ENCODE data around the gene MECR. TPM values are rescaled to one million over a fixed set of nuclear protein-coding genes. Genes with fewer than 3 reads are reported as not detected.

MECR gene
- polyA plus RNA-seq, 1 of the 3 experiments (the other 2 are of a cell fraction): 38.3 TPM

DNA sequence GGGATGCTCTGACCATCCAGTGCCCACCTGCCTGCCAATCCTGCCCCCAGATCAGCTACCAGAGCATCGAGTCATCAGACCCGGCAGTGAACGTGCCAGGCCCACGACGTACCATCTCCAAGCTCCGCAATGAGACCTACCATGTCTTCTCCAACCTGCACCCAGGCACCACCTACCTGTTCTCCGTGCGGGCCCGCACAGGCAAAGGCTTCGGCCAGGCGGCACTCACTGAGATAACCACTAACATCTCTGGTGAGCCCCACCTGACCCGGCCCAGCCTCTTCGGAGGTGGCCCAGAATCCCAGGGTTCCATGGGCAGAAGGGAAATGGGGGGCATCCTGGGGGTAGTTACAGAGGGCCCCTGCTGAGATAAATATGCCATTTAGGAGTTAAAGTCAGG is 48.7 kb upstream of the MECR start (continued):
- TF ChIP-seq REST (IDR thresholded peaks at IDR 0.05; ENCODE audit: low read depth, low read length) (no peak), POLR2AphosphoS5 (IDR thresholded peaks at IDR 0.05; ENCODE audit: low read depth, low read length) (no peak)

DNA sequence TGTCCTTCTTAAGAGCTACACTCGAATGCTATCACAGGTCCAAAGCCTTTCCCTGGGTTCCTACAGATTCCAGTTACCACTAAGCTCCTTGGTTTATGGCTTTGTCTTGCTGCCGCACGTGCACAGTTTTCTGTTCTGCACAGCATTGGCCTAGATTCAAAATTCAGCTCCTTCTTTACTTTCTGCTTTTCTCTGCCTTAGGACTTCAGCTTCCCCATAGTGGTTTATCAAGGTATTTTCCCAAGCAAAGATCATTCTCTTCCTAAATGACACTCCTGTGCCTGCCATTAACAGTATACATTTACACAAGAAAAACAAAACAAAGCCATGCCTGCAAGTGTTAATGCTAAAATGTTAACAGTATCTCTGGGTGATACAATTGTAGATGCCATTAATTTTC is 47.4 kb upstream of the MECR start:
- H3K4me1 ChIP-seq (ENCODE audit: control insufficient read depth in 1 of 2, insufficient read depth in 2 of 2, low read depth in 1 of 2, low read length in 1 of 2): peaks cover 0 to 8% of the 10 kb centered on the region in 2 experiments; a peak in 2 of 4 replicates
- no peaks in the 10 kb centered on the region for H3K36me3 ChIP-seq (replicated peaks in 1 of 2; ENCODE audit: control insufficient read depth in 1 of 2, insufficient read depth in 2 of 2, low read length in 1 of 2)
- WGBS (ENCODE audit: low lambda C conversion rate): 67% methylated on average over 3 of the region's 3 CpGs
- no peak for DNase-seq
- no peak overlapping the region for H2AFZ ChIP-seq (ENCODE audit: low read depth)
- no peaks in the 10 kb centered on the region for H4K20me1 ChIP-seq (ENCODE audit: insufficient read depth)
- ChIA-PET POLR2A (no interaction called here), CTCF (interaction anchor here (0.7 kb wide), 2 partner anchors 26 to 46 kb away, joined by 3 to 4 read pairs; no protein-coding TSS in a partner anchor)
- H3K9ac ChIP-seq: no peak overlapping the region
- no peak overlapping the region for H3K27ac ChIP-seq (ENCODE audit: low read depth in 2 of 2, low read length in 1 of 2)
- H3K9me2 ChIP-seq: no peaks in the 10 kb centered on the region
- no peaks in the 10 kb centered on the region for H3K27me3 ChIP-seq (ENCODE audit: insufficient read depth)
- no peak overlapping the region for H3K4me3 ChIP-seq (ENCODE audit: low read depth in 2 of 2, low read length in 1 of 2)
- TF ChIP-seq CHD2 (IDR thresholded peaks at IDR 0.05; ENCODE audit: low read length, partially characterized antibody) (no peak), IRF3 (IDR thresholded peaks at IDR 0.05; ENCODE audit: low read depth, low read length) (no peak), MEF2A (IDR thresholded peaks at IDR 0.05; ENCODE audit: borderline replicate concordance, low read depth) (no peak), MXI1 (IDR thresholded peaks at IDR 0.05; ENCODE audit: low read depth, low read length) (no peak), POLR2AphosphoS5 (IDR thresholded peaks at IDR 0.05; ENCODE audit: low read depth, low read length) (no peak), TAF1 (IDR thresholded peaks at IDR 0.05; ENCODE audit: borderline replicate concordance, low read depth, low read length) (no peak), CTCF (IDR thresholded peaks at IDR 0.05) (no peak), RCOR1 (IDR thresholded peaks at IDR 0.05; ENCODE audit: low read length) (no peak), USF1 (IDR thresholded peaks at IDR 0.05; ENCODE audit: borderline replicate concordance, low read depth) (no peak), ELF1 (IDR thresholded peaks at IDR 0.05) (no peak), MAX (IDR thresholded peaks at IDR 0.05; ENCODE audit: low read depth) (no peak), YY1 (IDR thresholded peaks at IDR 0.05; ENCODE audit: low read depth) (no peak), GATA2 (CRISPR knock-in tag; IDR thresholded peaks at IDR 0.05) (no peak), TEAD4 (IDR thresholded peaks at IDR 0.05; ENCODE audit: borderline replicate concordance, insufficient read depth) (no peak)
- TF ChIP-seq, protein P1, sequence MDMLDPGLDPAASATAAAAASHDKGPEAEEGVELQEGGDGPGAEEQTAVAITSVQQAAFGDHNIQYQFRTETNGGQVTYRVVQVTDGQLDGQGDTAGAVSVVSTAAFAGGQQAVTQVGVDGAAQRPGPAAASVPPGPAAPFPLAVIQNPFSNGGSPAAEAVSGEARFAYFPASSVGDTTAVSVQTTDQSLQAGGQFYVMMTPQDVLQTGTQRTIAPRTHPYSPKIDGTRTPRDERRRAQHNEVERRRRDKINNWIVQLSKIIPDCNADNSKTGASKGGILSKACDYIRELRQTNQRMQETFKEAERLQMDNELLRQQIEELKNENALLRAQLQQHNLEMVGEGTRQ (IDR thresholded peaks at IDR 0.05; ENCODE audit: borderline replicate concordance, low read depth, low read length): no peak
- H3K4me2 ChIP-seq: no peak overlapping the region
- no peaks in the 10 kb centered on the region for H3K9me3 ChIP-seq
- H3F3A ChIP-seq (replicated peaks; ENCODE audit: insufficient read depth): no peaks in the 10 kb centered on the region
- no peaks in the 10 kb centered on the region for H3K79me2 ChIP-seq (ENCODE audit: insufficient read depth)
